Mesenchymal stem cell (in vitro differentiated cells and primary cell): ENCODE measurements around the gene PNMA8A.

Source experiments
- DNase-seq: peaks from one replicate; pipeline ENCODE4 v3.0.0-alpha.2; 2013
- H2AFZ ChIP-seq: one replicate; pipeline ENCODE4 v1.6.1; 2013; ENCODE audit warnings: low read depth, mild to moderate bottlenecking, control low read depth, inconsistent platforms, low read length, moderate library complexity
- H2AK5ac ChIP-seq: 2 replicates; pipeline ENCODE4 v1.6.1; 2013; ENCODE audit warnings: low read length, moderate library complexity, mild to moderate bottlenecking, inconsistent platforms; ENCODE audit not compliant: severe bottlenecking
- H2BK120ac ChIP-seq: one replicate; pipeline ENCODE4 v1.6.1; 2013; ENCODE audit warnings: low read depth, mild to moderate bottlenecking, inconsistent platforms, low read length, moderate library complexity
- H2BK12ac ChIP-seq, 2 experiments: one replicate each; pipeline ENCODE4 v1.6.1; 2013; ENCODE audit warnings: inconsistent platforms in 2 of 2, low read length in 2 of 2, mild to moderate bottlenecking in 2 of 2, moderate library complexity in 2 of 2, control low read depth in 1 of 2
- H2BK15ac ChIP-seq: one replicate; pipeline ENCODE4 v1.6.1; 2013; ENCODE audit warnings: mild to moderate bottlenecking, low read depth, inconsistent platforms; ENCODE audit not compliant: poor library complexity, severe bottlenecking
- H2BK5ac ChIP-seq: 2 replicates; pipeline ENCODE4 v1.6.1; 2013; ENCODE audit warnings: low read depth, mild to moderate bottlenecking, low read length, control low read depth, inconsistent platforms; ENCODE audit not compliant: poor library complexity, severe bottlenecking
- H3K14ac ChIP-seq, 2 experiments: one replicate each; pipeline ENCODE4 v1.6.1; 2013; ENCODE audit warnings: inconsistent platforms in 2 of 2, low read length in 2 of 2, control low read depth in 1 of 2, mild to moderate bottlenecking in 1 of 2, moderate library complexity in 1 of 2
- H3K18ac ChIP-seq, 2 experiments: one replicate each; pipeline ENCODE4 v1.6.1; 2013; ENCODE audit warnings: inconsistent platforms in 2 of 2, low read length in 2 of 2, control low read depth in 1 of 2, low read depth in 1 of 2, mild to moderate bottlenecking in 1 of 2
- H3K23ac ChIP-seq, 2 experiments: one replicate each; pipeline ENCODE4 v1.6.1; 2013; ENCODE audit warnings: inconsistent platforms in 2 of 2, low read length in 2 of 2, mild to moderate bottlenecking in 2 of 2, moderate library complexity in 2 of 2, control low read depth in 1 of 2
- H3K27ac ChIP-seq: 2 replicates; pipeline ENCODE4 v1.5.1; 2013; ENCODE audit warnings: mild to moderate bottlenecking, moderate library complexity, low read length, control low read depth, inconsistent platforms; ENCODE audit not compliant: poor library complexity, severe bottlenecking
- H3K27me3 ChIP-seq, 2 experiments: 2 replicates each; pipeline versions ENCODE4 v1.6.1 to v1.7.0; 2013; ENCODE audit warnings: low read length in 2 of 2, mild to moderate bottlenecking in 2 of 2, moderate library complexity in 2 of 2, control low read depth in 1 of 2, inconsistent platforms in 1 of 2; ENCODE audit not compliant: control insufficient read depth in 1 of 2, insufficient read depth in 1 of 2
- H3K36me3 ChIP-seq, 2 experiments: 2 replicates each; pipeline versions ENCODE4 v1.6.1 to v1.7.0; 2013; ENCODE audit warnings: low read length in 2 of 2, control low read depth in 1 of 2, inconsistent platforms in 1 of 2, low read depth in 1 of 2, mild to moderate bottlenecking in 1 of 2; ENCODE audit not compliant: insufficient read depth in 2 of 2, control insufficient read depth in 1 of 2
- H3K4ac ChIP-seq, 2 experiments: one replicate each; pipeline ENCODE4 v1.6.1; 2013; ENCODE audit warnings: inconsistent platforms in 2 of 2, low read length in 2 of 2, mild to moderate bottlenecking in 2 of 2, moderate library complexity in 2 of 2, control low read depth in 1 of 2, low read depth in 1 of 2
- H3K4me1 ChIP-seq: 2 replicates; pipeline ENCODE4 v1.6.1; 2013; ENCODE audit warnings: low read depth, low read length, control low read depth; ENCODE audit not compliant: control insufficient read depth, insufficient read depth
- H3K4me2 ChIP-seq: 2 replicates; pipeline ENCODE4 v1.6.1; 2013; ENCODE audit warnings: low read length, mild to moderate bottlenecking, inconsistent platforms; ENCODE audit not compliant: poor library complexity, severe bottlenecking
- H3K4me3 ChIP-seq, 2 experiments: 2 replicates each; pipeline versions ENCODE4 v1.5.1 to v1.7.0; 2013; ENCODE audit warnings: low read length in 2 of 2, mild to moderate bottlenecking in 2 of 2, control low read depth in 1 of 2, low read depth in 1 of 2; ENCODE audit not compliant: insufficient read depth in 1 of 2
- H3K79me1 ChIP-seq: replicated peaks from 2 replicates; pipeline ENCODE4 v1.6.1; 2013; ENCODE audit warnings: mild to moderate bottlenecking, control low read depth, low read length, inconsistent platforms; ENCODE audit not compliant: poor library complexity, severe bottlenecking
- H3K9ac ChIP-seq: 2 replicates; pipeline ENCODE4 v1.7.0; 2013; ENCODE audit warnings: mild to moderate bottlenecking, low read length, moderate library complexity
- H3K9me3 ChIP-seq: 2 replicates; pipeline ENCODE4 v1.7.0; 2013; ENCODE audit warnings: mild to moderate bottlenecking, low read length; ENCODE audit not compliant: control insufficient read depth
- H4K8ac ChIP-seq: one replicate; pipeline ENCODE4 v1.6.1; 2013; ENCODE audit warnings: inconsistent platforms, mild to moderate bottlenecking, low read length, moderate library complexity
- H4K91ac ChIP-seq: one replicate; pipeline ENCODE4 v1.6.1; 2013; ENCODE audit warnings: mild to moderate bottlenecking, low read length, inconsistent platforms
- WGBS: methylation state at CpG from one replicate; pipeline ENCODE4 v1.1.7; 2013; ENCODE audit warnings: mixed read lengths; 5-methylcytosine and 5-hydroxymethylcytosine counted together

The PNMA8A gene

DNA sequence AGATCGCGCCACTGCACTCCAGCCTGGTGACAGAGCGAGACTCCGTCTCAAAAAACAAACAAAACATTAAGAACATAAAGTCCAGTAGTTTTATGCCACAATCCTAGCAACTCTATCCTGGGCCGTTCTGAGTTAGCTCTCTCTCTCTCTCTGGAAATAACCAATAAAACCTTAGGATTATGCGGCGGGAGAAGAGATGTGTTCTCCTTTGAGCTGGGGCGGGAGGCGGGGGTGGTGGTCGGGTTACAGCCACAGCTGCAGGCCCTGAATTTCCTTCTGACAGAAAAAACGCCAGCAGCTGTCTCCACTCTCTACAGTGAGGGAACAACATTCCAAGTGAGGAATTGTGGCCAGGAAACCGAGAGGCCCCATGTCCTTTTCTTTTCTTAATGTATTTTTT, 9.1 kb upstream of the PNMA8A start:
- no peaks in the 10 kb centered on the region for H3K79me1 ChIP-seq
- H3K27ac ChIP-seq, result peak overlapping the region; percentile 70
- H2AFZ ChIP-seq, result no peak overlapping the region
- H3K4me2 ChIP-seq, result peak overlapping the region; percentile 9
- H2BK5ac ChIP-seq, result no peak overlapping the region
- peak; percentile 89 for DNase-seq
- no peak overlapping the region for H2BK120ac ChIP-seq
- no peaks in the 10 kb centered on the region for H3K4me1 ChIP-seq
- H3K14ac ChIP-seq, result no peak overlapping the region
- no peaks in the 10 kb centered on the region for H3K36me3 ChIP-seq
- H4K91ac ChIP-seq, result no peak overlapping the region
- H2BK15ac ChIP-seq, result no peak overlapping the region
- H3K18ac ChIP-seq, result no peak overlapping the region
- no peak overlapping the region for H2BK12ac ChIP-seq
- H3K9ac ChIP-seq, result peak overlapping the region; percentile 75
- no peaks in the 10 kb centered on the region for H3K9me3 ChIP-seq
- H3K27me3 ChIP-seq, result no peaks in the 10 kb centered on the region
- WGBS, result 1% methylated on average over 7 of the region's 12 CpGs
- no peak overlapping the region for H3K23ac ChIP-seq
- no peak overlapping the region for H3K4me3 ChIP-seq
- no peak overlapping the region for H3K4ac ChIP-seq
- no peak overlapping the region for H2AK5ac ChIP-seq
- H4K8ac ChIP-seq, result no peak overlapping the region

DNA sequence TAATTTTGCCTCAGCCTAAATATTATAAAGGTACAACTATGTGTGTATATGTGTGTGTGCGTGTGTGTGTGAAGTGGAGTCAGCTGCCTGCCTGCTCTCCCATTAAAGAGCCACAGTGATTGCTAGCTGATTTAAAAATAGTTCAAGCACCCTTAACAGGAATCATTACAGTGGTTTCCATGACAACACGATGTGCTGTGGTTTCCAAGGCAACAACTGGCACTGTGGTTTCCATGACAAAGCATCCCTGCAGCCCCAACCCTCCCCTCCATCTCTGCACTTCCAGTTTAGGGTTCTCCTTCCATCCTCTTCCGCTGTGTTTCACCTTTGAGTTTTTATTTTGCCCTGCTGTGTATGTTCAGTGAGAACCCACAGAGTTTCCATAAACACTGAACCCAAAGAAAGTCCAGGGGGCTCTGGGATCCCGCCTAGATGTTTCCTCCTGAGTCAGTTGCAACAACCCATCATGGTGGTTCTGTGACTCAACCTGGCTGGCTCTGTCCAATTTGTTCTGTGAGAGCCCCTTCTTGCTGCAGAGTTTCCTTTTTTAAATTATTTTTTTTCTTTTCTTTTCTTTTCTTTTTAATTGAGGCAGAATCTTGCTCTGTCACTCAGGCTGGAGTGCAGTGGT, 7.1 kb upstream of the PNMA8A start:
- Histone ChIP-seq H2AK5ac (no peak overlapping the region), H3K79me1 (no peaks in the 10 kb centered on the region), H3K18ac (no peak overlapping the region), H4K8ac (no peak overlapping the region), H4K91ac (no peak overlapping the region), H3K9me3 (no peaks in the 10 kb centered on the region), H2AFZ (no peak overlapping the region), H3K4ac (no peak overlapping the region), H3K9ac (no peak overlapping the region), H3K4me2 (no peak overlapping the region), H3K27ac (no peak overlapping the region), H3K4me3 (no peak overlapping the region), H2BK120ac (no peak overlapping the region), H2BK12ac (no peak overlapping the region), H3K4me1 (no peaks in the 10 kb centered on the region), H3K36me3 (no peaks in the 10 kb centered on the region), H3K27me3 (no peaks in the 10 kb centered on the region), H2BK5ac (no peak overlapping the region), H3K14ac (no peak overlapping the region), H2BK15ac (no peak overlapping the region), H3K23ac (no peak overlapping the region)
- WGBS, result 63% methylated on average over 3 of the region's 4 CpGs
- DNase-seq, result peak; percentile 90

DNA sequence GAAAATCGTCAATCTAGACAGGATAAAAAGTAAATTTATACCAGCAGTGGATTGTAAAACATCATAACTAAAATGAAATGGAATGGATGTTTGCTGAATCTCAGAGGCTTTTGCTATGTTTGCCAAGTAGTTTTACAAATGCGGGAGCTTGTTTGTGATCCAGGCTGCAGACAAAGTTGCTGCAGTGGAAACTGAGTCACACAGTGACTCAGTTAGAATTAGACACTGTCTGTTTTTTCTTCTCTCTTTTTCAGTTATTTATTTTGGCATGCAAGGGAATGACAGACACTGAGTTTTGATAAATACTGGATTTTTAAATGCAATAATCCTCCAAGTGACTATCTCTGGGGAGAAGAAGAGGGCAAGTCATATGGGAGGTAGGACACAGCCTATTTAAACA, 4.6 kb upstream of the PNMA8A start:
- no peak overlapping the region for H3K4me3 ChIP-seq

DNA sequence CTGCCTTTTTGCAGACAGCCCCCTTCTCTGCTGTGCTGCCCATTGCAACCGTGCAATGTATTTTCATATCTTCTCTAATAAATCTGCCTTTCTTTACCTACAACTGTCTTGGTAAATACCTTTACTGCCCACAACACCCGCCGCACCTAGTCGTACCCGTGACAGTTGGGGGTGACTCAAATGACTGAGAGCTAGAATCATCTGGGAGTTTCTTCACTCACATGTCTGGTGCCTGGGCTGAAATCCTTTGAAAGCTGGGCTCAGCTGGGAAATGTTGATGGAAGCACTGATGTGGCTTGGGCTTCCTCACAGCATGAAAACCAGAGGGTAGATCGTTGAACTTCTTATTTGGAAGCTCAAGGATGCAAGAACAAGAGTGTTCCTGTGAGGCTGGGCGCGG, 2.8 kb upstream of the PNMA8A start:
- Histone ChIP-seq H3K4me3 (no peak overlapping the region), H3K36me3 (peaks cover 0 to 11% of the 10 kb centered on the region in 2 experiments), H3K14ac (no peak overlapping the region), H3K79me1 (peaks cover 19% of the 10 kb centered on the region), H3K9ac (no peak overlapping the region), H2AFZ (no peak overlapping the region), H3K4me1 (peaks cover 19% of the 10 kb centered on the region), H2AK5ac (no peak overlapping the region), H4K8ac (no peak overlapping the region), H3K4ac (no peak overlapping the region), H2BK120ac (no peak overlapping the region), H2BK5ac (no peak overlapping the region), H3K27me3 (no peaks in the 10 kb centered on the region), H2BK15ac (no peak overlapping the region), H3K27ac (no peak overlapping the region), H3K23ac (no peak overlapping the region), H3K4me2 (no peak overlapping the region), H2BK12ac (peak overlapping the region in 1 of 2 experiments; percentile 24), H4K91ac (no peak overlapping the region), H3K9me3 (no peaks in the 10 kb centered on the region), H3K18ac (no peak overlapping the region)
- no peak for DNase-seq
- WGBS, result 95% methylated on average over 8 of the region's 8 CpGs

More for the DNA sequence above, 4.6 kb upstream of the PNMA8A start:
- Histone ChIP-seq H4K91ac (no peak overlapping the region), H3K9me3 (no peaks in the 10 kb centered on the region), H3K4ac (no peak overlapping the region), H3K14ac (no peak overlapping the region), H3K79me1 (peaks cover 4% of the 10 kb centered on the region), H2BK12ac (no peak overlapping the region), H3K4me1 (peaks cover 8% of the 10 kb centered on the region), H3K18ac (no peak overlapping the region), H2BK5ac (no peak overlapping the region), H3K27ac (no peak overlapping the region), H2BK15ac (no peak overlapping the region), H3K4me2 (no peak overlapping the region), H2BK120ac (no peak overlapping the region), H2AK5ac (no peak overlapping the region), H3K36me3 (no peaks in the 10 kb centered on the region), H3K23ac (no peak overlapping the region), H2AFZ (no peak overlapping the region), H3K27me3 (no peaks in the 10 kb centered on the region), H4K8ac (no peak overlapping the region), H3K9ac (peak overlapping the region; percentile 52)
- 72% methylated on average over 1 of the region's 2 CpGs for WGBS
- DNase-seq, result no peak
